Panc1 (cell line): ENCODE results near the gene SYNE1. TPM values are rescaled to one million over a fixed set of nuclear protein-coding genes. Genes with fewer than 3 reads are reported as not detected.

Source experiments
- ATAC-seq: fragments of 200-7000 bp; cut with Tn5 transposase; 2 replicates; pipeline ENCODE4 v1.9.1; 2020; ENCODE audit warnings: mild to moderate bottlenecking, moderate library complexity
- BruUV-seq: library from RNA; stranded (reverse); fragments of 400-500 nt; replicated peaks from 2 replicates; lab custom pipeline; 2021; lab: Mats Ljungman, UMichigan
- CTCF ChIA-PET: fragments of 300-600 bp; sonication (Branson Sonifier 250); formaldehyde crosslinking; loops from one replicate; lab custom pipeline; 2022; ENCODE audit warnings: antibody characterized with exemption; lab: Charles Lee
- POLR2A ChIA-PET: fragments of 300-600 bp; sonication (Branson Sonifier 250); formaldehyde crosslinking; loops from one replicate; lab custom pipeline; 2022; ENCODE audit warnings: antibody characterized with exemption; lab: Charles Lee
- DNase-seq: peaks from one replicate; pipeline ENCODE4 v3.0.0-alpha.2; 2010; ENCODE audit warnings: low read depth, low spot score
- H3K27ac ChIP-seq: 2 replicates; pipeline ENCODE4 v1.5.1; 2011; ENCODE audit warnings: mild to moderate bottlenecking, low read length, inconsistent platforms
- H3K27me3 ChIP-seq: fragments of 200-500 bp; sonication (Bioruptor generic); 2 replicates; pipeline ENCODE4 v1.6.0; 2014; ENCODE audit warnings: low read length, inconsistent platforms; ENCODE audit not compliant: control insufficient read depth, insufficient read depth
- H3K36me3 ChIP-seq: fragments of 200-500 bp; sonication (Bioruptor generic); 2 replicates; pipeline ENCODE4 v1.5.1; 2014; ENCODE audit warnings: inconsistent platforms, mild to moderate bottlenecking, low read length, moderate library complexity; ENCODE audit not compliant: control insufficient read depth, insufficient read depth
- H3K4me1 ChIP-seq: 2 replicates; pipeline ENCODE4 v1.5.1; 2011; ENCODE audit warnings: inconsistent platforms, mild to moderate bottlenecking, low read length, moderate library complexity; ENCODE audit not compliant: control insufficient read depth, insufficient read depth
- H3K4me3 ChIP-seq, 2 experiments: 2 replicates each; pipeline ENCODE4 v1.5.1; 2011 to 2012; ENCODE audit warnings: low read depth in 2 of 2, low read length in 2 of 2, mild to moderate bottlenecking in 2 of 2, inconsistent platforms in 1 of 2, moderate library complexity in 1 of 2
- H3K9me3 ChIP-seq: fragments of 200-500 bp; sonication (Bioruptor generic); 2 replicates; pipeline ENCODE4 v1.5.1; 2014; ENCODE audit warnings: low read depth, mild to moderate bottlenecking, inconsistent platforms, low read length, moderate library complexity; ENCODE audit not compliant: control insufficient read depth, insufficient read depth
- POLR2AphosphoS5 ChIP-seq: IDR thresholded peaks from 2 replicates; pipeline ENCODE4 v1.6.1; 2012; ENCODE audit warnings: mild to moderate bottlenecking, low read depth, low read length, moderate library complexity
- SIN3A ChIP-seq: IDR thresholded peaks from 2 replicates; pipeline ENCODE4 v1.6.1; 2012; ENCODE audit warnings: low read depth, mild to moderate bottlenecking, low read length, moderate library complexity, borderline replicate concordance; ENCODE audit not compliant: insufficient read depth
- TCF7L2 ChIP-seq: IDR thresholded peaks from 2 replicates; pipeline ENCODE4 v1.6.1; 2011; ENCODE audit warnings: mild to moderate bottlenecking, low read depth, low read length, inconsistent platforms
- in situ Hi-C: cut with HindIII; loops from 2 replicates; pipeline ENCODE4 v1.10.0; 2016; ENCODE audit warnings: low sequenced_read_pairs, low pct_unique_long_range_greater_than_20kb
- intact Hi-C: fragments of 100-400 bp; cut with micrococcal nuclease; formaldehyde crosslinking; loops from one replicate; pipeline ENCODE4 v1.10.0; 2022; ENCODE audit not compliant: unreplicated experiment
- total RNA-seq: library from RNA; stranded (reverse); gene quantifications from one replicate; pipeline ENCODE4 v1.2.1, GENCODE V29; 2021; ENCODE audit not compliant: unreplicated experiment
- TF ChIP-seq, protein P1 (sequence below): fragments of 450-650 bp; IDR thresholded peaks from 2 replicates; pipeline ENCODE4 v1.5.1; 2017; ENCODE audit warnings: mild to moderate bottlenecking
- TF ChIP-seq, protein P2 (sequence below), 2 experiments: IDR thresholded peaks; 2 replicates each; pipeline ENCODE4 v1.6.1; 2011 to 2012; ENCODE audit warnings: low read depth in 2 of 2, control low read depth in 1 of 2, low read length in 1 of 2, mild to moderate bottlenecking in 1 of 2, moderate library complexity in 1 of 2; ENCODE audit not compliant: insufficient read depth in 1 of 2

The SYNE1 gene
- total RNA-seq, 1 experiment from 2014 or later: 3.2 TPM

DNA sequence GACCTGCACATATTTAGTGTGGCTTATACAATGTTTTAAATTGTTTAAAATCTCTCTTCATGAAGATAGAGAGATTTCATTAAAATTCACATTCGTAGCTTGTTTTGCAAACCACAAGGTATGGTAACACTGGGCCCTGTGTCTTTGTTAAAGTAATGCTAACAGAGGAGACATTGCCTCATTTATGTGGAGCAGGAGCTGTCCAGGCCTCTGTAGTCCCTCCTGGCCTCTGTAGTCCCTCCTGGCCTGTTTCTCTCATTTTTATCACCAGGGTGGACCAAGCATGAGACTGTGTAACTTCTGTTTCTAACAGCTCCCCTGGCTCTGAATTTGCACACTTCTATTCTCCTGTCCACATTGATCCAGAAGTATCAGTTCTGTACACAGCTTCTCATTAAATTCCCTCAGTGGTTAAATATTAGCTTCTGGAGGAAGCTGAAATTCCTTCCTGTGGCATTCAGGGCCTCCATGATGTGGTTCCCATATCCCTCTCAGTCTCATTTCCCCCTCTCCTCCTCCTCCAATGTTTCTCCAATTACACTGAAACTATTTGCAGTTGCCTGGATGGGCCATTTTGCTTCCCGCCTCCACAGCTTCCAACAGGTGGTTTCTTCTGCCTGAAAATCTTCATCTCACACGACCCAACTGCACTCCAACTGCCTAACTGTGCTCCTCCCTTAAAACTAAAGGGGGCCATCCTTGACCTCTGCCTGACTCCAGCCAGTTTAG is 340.4 kb downstream of the SYNE1 start:
- Histone ChIP-seq H3K27ac (no peak overlapping the region), H3K27me3 (no peaks in the 10 kb centered on the region), H3K36me3 (no peaks in the 10 kb centered on the region), H3K4me3 (no peak overlapping the region), H3K4me1 (no peaks in the 10 kb centered on the region), H3K9me3 (no peaks in the 10 kb centered on the region)
- POLR2A ChIA-PET: no interaction called here
- intact Hi-C loops (no loop called here), in situ Hi-C loops (no loop called here)
- CTCF ChIA-PET: no interaction called here
- no peak for DNase-seq
- no peak for ATAC-seq
- TF ChIP-seq, protein P1, sequence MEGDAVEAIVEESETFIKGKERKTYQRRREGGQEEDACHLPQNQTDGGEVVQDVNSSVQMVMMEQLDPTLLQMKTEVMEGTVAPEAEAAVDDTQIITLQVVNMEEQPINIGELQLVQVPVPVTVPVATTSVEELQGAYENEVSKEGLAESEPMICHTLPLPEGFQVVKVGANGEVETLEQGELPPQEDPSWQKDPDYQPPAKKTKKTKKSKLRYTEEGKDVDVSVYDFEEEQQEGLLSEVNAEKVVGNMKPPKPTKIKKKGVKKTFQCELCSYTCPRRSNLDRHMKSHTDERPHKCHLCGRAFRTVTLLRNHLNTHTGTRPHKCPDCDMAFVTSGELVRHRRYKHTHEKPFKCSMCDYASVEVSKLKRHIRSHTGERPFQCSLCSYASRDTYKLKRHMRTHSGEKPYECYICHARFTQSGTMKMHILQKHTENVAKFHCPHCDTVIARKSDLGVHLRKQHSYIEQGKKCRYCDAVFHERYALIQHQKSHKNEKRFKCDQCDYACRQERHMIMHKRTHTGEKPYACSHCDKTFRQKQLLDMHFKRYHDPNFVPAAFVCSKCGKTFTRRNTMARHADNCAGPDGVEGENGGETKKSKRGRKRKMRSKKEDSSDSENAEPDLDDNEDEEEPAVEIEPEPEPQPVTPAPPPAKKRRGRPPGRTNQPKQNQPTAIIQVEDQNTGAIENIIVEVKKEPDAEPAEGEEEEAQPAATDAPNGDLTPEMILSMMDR: no peak
- TF ChIP-seq SIN3A (no peak), POLR2AphosphoS5 (no peak), TCF7L2 (no peak)
- TF ChIP-seq, protein P2, sequence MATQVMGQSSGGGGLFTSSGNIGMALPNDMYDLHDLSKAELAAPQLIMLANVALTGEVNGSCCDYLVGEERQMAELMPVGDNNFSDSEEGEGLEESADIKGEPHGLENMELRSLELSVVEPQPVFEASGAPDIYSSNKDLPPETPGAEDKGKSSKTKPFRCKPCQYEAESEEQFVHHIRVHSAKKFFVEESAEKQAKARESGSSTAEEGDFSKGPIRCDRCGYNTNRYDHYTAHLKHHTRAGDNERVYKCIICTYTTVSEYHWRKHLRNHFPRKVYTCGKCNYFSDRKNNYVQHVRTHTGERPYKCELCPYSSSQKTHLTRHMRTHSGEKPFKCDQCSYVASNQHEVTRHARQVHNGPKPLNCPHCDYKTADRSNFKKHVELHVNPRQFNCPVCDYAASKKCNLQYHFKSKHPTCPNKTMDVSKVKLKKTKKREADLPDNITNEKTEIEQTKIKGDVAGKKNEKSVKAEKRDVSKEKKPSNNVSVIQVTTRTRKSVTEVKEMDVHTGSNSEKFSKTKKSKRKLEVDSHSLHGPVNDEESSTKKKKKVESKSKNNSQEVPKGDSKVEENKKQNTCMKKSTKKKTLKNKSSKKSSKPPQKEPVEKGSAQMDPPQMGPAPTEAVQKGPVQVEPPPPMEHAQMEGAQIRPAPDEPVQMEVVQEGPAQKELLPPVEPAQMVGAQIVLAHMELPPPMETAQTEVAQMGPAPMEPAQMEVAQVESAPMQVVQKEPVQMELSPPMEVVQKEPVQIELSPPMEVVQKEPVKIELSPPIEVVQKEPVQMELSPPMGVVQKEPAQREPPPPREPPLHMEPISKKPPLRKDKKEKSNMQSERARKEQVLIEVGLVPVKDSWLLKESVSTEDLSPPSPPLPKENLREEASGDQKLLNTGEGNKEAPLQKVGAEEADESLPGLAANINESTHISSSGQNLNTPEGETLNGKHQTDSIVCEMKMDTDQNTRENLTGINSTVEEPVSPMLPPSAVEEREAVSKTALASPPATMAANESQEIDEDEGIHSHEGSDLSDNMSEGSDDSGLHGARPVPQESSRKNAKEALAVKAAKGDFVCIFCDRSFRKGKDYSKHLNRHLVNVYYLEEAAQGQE (IDR thresholded peaks at IDR 0.05; ENCODE audit: insufficient read depth in 1 of 2, low read depth in 2 of 2, low read length in 1 of 2): no peak
- no TSS peak for BruUV-seq

DNA sequence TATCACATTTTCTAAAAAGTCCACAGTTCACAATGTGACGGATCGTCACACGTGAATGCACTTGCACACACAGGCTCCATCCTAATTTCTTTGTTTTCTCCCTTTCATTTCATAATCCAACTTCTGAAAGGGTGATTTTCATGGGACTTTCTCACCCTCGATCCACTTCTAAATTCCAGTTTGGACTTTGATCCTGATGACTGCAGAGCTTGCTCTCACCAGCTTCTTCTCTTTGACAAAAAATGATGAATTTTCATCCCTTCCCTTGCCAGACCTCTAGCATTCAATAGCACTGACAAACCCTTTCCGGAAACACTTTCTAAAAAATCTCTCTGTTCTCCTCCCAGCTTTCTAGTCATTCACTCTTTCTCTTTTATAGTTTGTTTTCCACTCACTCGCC is 341.2 kb downstream of the SYNE1 start:
- in situ Hi-C loops: no loop called here
- CTCF ChIA-PET: no interaction called here
- H3K4me1 ChIP-seq: no peaks in the 10 kb centered on the region
- no peak for ATAC-seq
- POLR2A ChIA-PET: no interaction called here
- intact Hi-C loops: no loop called here
- no peak overlapping the region for H3K4me3 ChIP-seq
- no peaks in the 10 kb centered on the region for H3K36me3 ChIP-seq
- DNase-seq: no peak
- H3K9me3 ChIP-seq: no peaks in the 10 kb centered on the region
- no peak overlapping the region for H3K27ac ChIP-seq
- BruUV-seq: no TSS peak
- H3K27me3 ChIP-seq: no peaks in the 10 kb centered on the region
- TF ChIP-seq POLR2AphosphoS5 (no peak), TCF7L2 (no peak)
- TF ChIP-seq, protein P1: no peak
